ENCODE results near the gene P3H2.

DNA sequence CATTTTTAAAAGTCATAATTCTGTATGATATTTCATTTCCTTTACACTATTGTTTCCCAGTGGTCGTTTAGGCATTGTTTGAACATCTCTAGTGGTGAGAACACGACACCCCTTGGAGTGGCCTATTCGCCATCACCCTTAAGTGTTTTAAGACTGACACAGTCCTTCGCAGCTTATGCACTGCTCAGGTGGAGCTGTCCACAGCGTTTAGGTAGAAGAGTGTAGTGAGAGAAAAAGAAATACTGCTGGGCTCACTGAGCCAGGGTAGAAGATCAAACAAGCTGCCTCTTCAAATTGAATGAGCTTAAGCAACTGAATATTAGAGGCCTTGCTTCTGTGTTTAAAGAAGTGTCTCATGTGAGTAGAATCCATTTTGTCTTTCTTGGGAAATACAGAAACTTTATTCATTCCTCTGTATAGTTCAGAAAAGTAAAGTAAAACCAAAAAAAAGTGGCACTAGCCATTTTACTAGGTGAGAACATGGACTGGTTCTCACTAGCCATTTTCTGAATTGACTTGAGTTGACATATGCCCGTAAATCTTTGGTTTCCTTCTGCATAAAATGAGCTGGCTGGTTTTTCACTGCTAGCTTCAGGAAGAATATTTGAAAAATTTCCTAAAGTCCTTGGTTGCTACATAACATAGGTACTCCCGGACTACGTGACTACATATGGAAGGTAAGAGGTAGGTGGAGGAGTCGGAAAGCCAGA lies 155.9 kb downstream of the P3H2 start:
- no peak for TF ChIP-seq POLR2A (IDR thresholded peaks at IDR 0.05)
- TF ChIP-seq, protein P1, sequence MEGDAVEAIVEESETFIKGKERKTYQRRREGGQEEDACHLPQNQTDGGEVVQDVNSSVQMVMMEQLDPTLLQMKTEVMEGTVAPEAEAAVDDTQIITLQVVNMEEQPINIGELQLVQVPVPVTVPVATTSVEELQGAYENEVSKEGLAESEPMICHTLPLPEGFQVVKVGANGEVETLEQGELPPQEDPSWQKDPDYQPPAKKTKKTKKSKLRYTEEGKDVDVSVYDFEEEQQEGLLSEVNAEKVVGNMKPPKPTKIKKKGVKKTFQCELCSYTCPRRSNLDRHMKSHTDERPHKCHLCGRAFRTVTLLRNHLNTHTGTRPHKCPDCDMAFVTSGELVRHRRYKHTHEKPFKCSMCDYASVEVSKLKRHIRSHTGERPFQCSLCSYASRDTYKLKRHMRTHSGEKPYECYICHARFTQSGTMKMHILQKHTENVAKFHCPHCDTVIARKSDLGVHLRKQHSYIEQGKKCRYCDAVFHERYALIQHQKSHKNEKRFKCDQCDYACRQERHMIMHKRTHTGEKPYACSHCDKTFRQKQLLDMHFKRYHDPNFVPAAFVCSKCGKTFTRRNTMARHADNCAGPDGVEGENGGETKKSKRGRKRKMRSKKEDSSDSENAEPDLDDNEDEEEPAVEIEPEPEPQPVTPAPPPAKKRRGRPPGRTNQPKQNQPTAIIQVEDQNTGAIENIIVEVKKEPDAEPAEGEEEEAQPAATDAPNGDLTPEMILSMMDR (IDR thresholded peaks at IDR 0.05): no peak
